Neural cell (in vitro differentiated cells): ENCODE data around the gene FAM219A. TPM values are rescaled to one million over a fixed set of nuclear protein-coding genes. Genes with fewer than 3 reads are reported as not detected.

Experiments used
- H2AFZ ChIP-seq: fragments of 200-600, 300-800 bp; sonication (generic), shearing (Covaris generic); 2 replicates; pipeline ENCODE4 v1.6.0; 2014; ENCODE audit warnings: low read depth, mild to moderate bottlenecking, antibody characterized with exemption, low read length, moderate library complexity
- H3F3A ChIP-seq: fragments of 200-600 bp; shearing (Covaris generic); 2 replicates; pipeline ENCODE4 v1.6.1; 2016; ENCODE audit warnings: mild to moderate bottlenecking, moderate library complexity, mixed read lengths, antibody characterized with exemption, low read length; ENCODE audit not compliant: insufficient read depth, poor library complexity, severe bottlenecking
- H3K27ac ChIP-seq: fragments of 200-600, 300-800 bp; sonication (generic), shearing (Covaris generic); 2 replicates; pipeline ENCODE4 v1.5.1; 2014; ENCODE audit warnings: mild to moderate bottlenecking, low read length, moderate library complexity
- H3K27me3 ChIP-seq: fragments of 300-800, 200-600 bp; sonication (generic), shearing (Covaris generic); 2 replicates; pipeline ENCODE4 v1.6.0; 2014; ENCODE audit warnings: mild to moderate bottlenecking, low read depth, low read length, moderate library complexity; ENCODE audit not compliant: insufficient read depth
- H3K36me3 ChIP-seq: fragments of 300-800, 200-600 bp; sonication (generic), shearing (Covaris generic); 2 replicates; pipeline ENCODE4 v1.5.1; 2014; ENCODE audit warnings: mild to moderate bottlenecking, antibody characterized with exemption, low read length, moderate library complexity; ENCODE audit not compliant: insufficient read depth
- H3K4me2 ChIP-seq: fragments of 300-800, 200-600 bp; sonication (generic), shearing (Covaris generic); 2 replicates; pipeline ENCODE4 v1.6.0; 2014; ENCODE audit warnings: mild to moderate bottlenecking, low read length
- H3K4me3 ChIP-seq: fragments of 300-800, 200-600 bp; sonication (generic), shearing (Covaris generic); 2 replicates; pipeline ENCODE4 v1.5.1; 2014; ENCODE audit warnings: mild to moderate bottlenecking, low read length, moderate library complexity
- H3K79me2 ChIP-seq: fragments of 200-600 bp; shearing (Covaris generic); replicated peaks from 2 replicates; pipeline ENCODE4 v1.6.0; 2014; ENCODE audit warnings: mild to moderate bottlenecking, low read length, moderate library complexity; ENCODE audit not compliant: insufficient read depth
- H3K9ac ChIP-seq: fragments of 300-800, 200-600 bp; sonication (generic), shearing (Covaris generic); 2 replicates; pipeline ENCODE4 v1.6.1; 2016; ENCODE audit warnings: mild to moderate bottlenecking, low read length, mixed read lengths
- H3K9me2 ChIP-seq: fragments of 200-600 bp; shearing (Covaris generic); 2 replicates; pipeline ENCODE4 v1.6.1; 2016; ENCODE audit warnings: mild to moderate bottlenecking, low read length, mixed read lengths; ENCODE audit not compliant: insufficient read depth
- H3K9me3 ChIP-seq: fragments of 200-600, 300-800 bp; sonication (generic), shearing (Covaris generic); 2 replicates; pipeline ENCODE4 v1.6.1; 2016; ENCODE audit warnings: mild to moderate bottlenecking, mixed run types, low read length, moderate library complexity, mixed read lengths
- H4K20me1 ChIP-seq: fragments of 200-600 bp; shearing (Covaris generic); 2 replicates; pipeline ENCODE4 v1.6.1; 2016; ENCODE audit warnings: mild to moderate bottlenecking, mixed run types; ENCODE audit not compliant: insufficient read depth
- EP300 ChIP-seq: fragments of 450-650 bp; conservative IDR thresholded peaks from 2 replicates; pipeline ENCODE4 v1.6.1; 2014; ENCODE audit warnings: antibody characterized with exemption, mild to moderate bottlenecking, moderate library complexity; ENCODE audit not compliant: poor library complexity, severe bottlenecking
- EZH2 ChIP-seq: fragments of 200-600, 300-800 bp; shearing (Covaris generic), sonication (generic); IDR thresholded peaks from 2 replicates; pipeline ENCODE4 v1.6.1; 2014; ENCODE audit warnings: antibody characterized with exemption, low read length, borderline replicate concordance, mild to moderate bottlenecking; ENCODE audit not compliant: insufficient read depth, poor library complexity, severe bottlenecking
- MXI1 ChIP-seq: fragments of 450-650 bp; conservative IDR thresholded peaks from 2 replicates; pipeline ENCODE4 v1.6.1; 2014; ENCODE audit warnings: antibody characterized with exemption, mild to moderate bottlenecking; ENCODE audit not compliant: poor library complexity, severe bottlenecking
- POLR2AphosphoS5 ChIP-seq: IDR thresholded peaks from 2 replicates; pipeline ENCODE4 v1.6.1; 2012
- RAD21 ChIP-seq: fragments of 450-650 bp; conservative IDR thresholded peaks from 2 replicates; pipeline ENCODE4 v1.6.1; 2014; ENCODE audit warnings: antibody characterized with exemption, mild to moderate bottlenecking, moderate library complexity
- SMC3 ChIP-seq: fragments of 450-650 bp; conservative IDR thresholded peaks from 2 replicates; pipeline ENCODE4 v1.6.1; 2014; ENCODE audit warnings: antibody characterized with exemption, mild to moderate bottlenecking, moderate library complexity; ENCODE audit not compliant: poor library complexity
- TAF1 ChIP-seq: IDR thresholded peaks from 2 replicates; pipeline ENCODE4 v1.6.1; 2012; ENCODE audit warnings: low read depth
- polyA plus RNA-seq: library from polyadenylated mRNA; depleted of rRNA; stranded (reverse); fragments of >200 nt; gene quantifications from 2 replicates; pipeline ENCODE4 v1.2.3, GENCODE V29; 2014
- TF ChIP-seq, protein P1 (sequence below): fragments of 450-650 bp; IDR thresholded peaks from 2 replicates; pipeline ENCODE4 v1.5.1; 2014; ENCODE audit warnings: antibody characterized with exemption, mild to moderate bottlenecking, moderate library complexity; ENCODE audit not compliant: poor library complexity, severe bottlenecking
- TF ChIP-seq, protein P2 (sequence below): IDR thresholded peaks from 2 replicates; pipeline ENCODE4 v1.6.1; 2012; ENCODE audit warnings: borderline replicate concordance

The FAM219A gene
- polyA plus RNA-seq, 1 donor from 2014 or later: 56.6 TPM

DNA sequence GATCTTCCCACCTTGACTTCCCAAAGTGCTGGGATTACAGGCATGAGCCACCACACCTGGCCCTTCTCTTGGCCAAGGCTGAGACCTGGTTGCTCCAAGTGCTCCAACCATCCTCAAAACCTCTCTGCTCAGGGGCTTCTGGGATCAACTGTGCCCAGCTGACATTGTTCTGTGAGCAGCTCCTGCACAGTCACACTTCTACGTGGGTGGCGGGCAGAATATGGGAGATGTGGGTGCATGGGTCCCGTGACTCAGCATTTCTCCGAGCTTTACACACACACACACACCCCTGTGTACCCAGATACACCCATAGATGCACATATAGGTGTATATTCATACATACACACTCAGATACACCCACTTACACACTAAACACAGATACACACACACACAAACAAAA, 71.1 kb downstream of the FAM219A start:
- no peak overlapping the region for H3K4me3 ChIP-seq

DNA sequence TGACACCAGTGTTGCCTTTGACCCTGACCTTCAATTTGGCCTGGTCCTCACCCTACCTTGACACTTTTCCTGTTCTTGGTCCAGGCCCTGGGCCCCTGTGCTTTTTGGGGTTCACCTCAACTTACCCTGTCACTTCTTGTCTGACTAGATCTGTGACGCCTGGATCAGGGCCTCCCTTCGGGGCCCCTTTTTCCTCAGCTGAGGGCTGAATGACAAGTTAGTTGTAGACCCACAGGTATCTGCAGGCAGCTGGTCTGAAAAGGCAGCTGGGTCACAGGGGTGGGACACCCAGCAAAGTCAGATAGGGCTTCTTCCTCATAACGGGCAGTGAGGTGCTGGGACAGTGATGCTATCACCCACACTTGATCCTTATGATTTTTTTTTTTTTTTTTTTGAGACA, 71.7 kb downstream of the FAM219A start:
- Histone ChIP-seq H3K36me3 (no peaks in the 10 kb centered on the region), H3K4me3 (no peak overlapping the region), H3K27me3 (no peaks in the 10 kb centered on the region), H3K9me2 (no peaks in the 10 kb centered on the region), H2AFZ (no peak overlapping the region), H3K79me2 (no peaks in the 10 kb centered on the region), H3K27ac (no peak overlapping the region), H3K4me2 (no peak overlapping the region), H4K20me1 (no peaks in the 10 kb centered on the region), H3F3A (no peaks in the 10 kb centered on the region), H3K9ac (no peak overlapping the region), H3K9me3 (no peaks in the 10 kb centered on the region)
- TF ChIP-seq TAF1 (no peak), MXI1 (no peak), RAD21 (no peak), POLR2AphosphoS5 (no peak), SMC3 (no peak)

More for the DNA sequence above, 71.1 kb downstream of the FAM219A start:
- H3K9ac ChIP-seq: no peak overlapping the region
- H3K27ac ChIP-seq: no peak overlapping the region
- no peaks in the 10 kb centered on the region for H3K27me3 ChIP-seq
- H3K9me2 ChIP-seq: no peaks in the 10 kb centered on the region
- no peak overlapping the region for H3K4me2 ChIP-seq
- no peaks in the 10 kb centered on the region for H3K9me3 ChIP-seq
- TF ChIP-seq MXI1 (no peak), SMC3 (no peak), POLR2AphosphoS5 (no peak), EZH2 (no peak), EP300 (no peak), TAF1 (no peak), RAD21 (no peak)
- TF ChIP-seq, protein P1, sequence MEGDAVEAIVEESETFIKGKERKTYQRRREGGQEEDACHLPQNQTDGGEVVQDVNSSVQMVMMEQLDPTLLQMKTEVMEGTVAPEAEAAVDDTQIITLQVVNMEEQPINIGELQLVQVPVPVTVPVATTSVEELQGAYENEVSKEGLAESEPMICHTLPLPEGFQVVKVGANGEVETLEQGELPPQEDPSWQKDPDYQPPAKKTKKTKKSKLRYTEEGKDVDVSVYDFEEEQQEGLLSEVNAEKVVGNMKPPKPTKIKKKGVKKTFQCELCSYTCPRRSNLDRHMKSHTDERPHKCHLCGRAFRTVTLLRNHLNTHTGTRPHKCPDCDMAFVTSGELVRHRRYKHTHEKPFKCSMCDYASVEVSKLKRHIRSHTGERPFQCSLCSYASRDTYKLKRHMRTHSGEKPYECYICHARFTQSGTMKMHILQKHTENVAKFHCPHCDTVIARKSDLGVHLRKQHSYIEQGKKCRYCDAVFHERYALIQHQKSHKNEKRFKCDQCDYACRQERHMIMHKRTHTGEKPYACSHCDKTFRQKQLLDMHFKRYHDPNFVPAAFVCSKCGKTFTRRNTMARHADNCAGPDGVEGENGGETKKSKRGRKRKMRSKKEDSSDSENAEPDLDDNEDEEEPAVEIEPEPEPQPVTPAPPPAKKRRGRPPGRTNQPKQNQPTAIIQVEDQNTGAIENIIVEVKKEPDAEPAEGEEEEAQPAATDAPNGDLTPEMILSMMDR: no peak
- TF ChIP-seq, protein P2, sequence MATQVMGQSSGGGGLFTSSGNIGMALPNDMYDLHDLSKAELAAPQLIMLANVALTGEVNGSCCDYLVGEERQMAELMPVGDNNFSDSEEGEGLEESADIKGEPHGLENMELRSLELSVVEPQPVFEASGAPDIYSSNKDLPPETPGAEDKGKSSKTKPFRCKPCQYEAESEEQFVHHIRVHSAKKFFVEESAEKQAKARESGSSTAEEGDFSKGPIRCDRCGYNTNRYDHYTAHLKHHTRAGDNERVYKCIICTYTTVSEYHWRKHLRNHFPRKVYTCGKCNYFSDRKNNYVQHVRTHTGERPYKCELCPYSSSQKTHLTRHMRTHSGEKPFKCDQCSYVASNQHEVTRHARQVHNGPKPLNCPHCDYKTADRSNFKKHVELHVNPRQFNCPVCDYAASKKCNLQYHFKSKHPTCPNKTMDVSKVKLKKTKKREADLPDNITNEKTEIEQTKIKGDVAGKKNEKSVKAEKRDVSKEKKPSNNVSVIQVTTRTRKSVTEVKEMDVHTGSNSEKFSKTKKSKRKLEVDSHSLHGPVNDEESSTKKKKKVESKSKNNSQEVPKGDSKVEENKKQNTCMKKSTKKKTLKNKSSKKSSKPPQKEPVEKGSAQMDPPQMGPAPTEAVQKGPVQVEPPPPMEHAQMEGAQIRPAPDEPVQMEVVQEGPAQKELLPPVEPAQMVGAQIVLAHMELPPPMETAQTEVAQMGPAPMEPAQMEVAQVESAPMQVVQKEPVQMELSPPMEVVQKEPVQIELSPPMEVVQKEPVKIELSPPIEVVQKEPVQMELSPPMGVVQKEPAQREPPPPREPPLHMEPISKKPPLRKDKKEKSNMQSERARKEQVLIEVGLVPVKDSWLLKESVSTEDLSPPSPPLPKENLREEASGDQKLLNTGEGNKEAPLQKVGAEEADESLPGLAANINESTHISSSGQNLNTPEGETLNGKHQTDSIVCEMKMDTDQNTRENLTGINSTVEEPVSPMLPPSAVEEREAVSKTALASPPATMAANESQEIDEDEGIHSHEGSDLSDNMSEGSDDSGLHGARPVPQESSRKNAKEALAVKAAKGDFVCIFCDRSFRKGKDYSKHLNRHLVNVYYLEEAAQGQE: no peak
- no peaks in the 10 kb centered on the region for H3F3A ChIP-seq
- H3K36me3 ChIP-seq: no peaks in the 10 kb centered on the region
- H2AFZ ChIP-seq: no peak overlapping the region
- no peaks in the 10 kb centered on the region for H4K20me1 ChIP-seq
- H3K79me2 ChIP-seq: no peaks in the 10 kb centered on the region
